Diencephalon (tissue), 1 donor: ENCODE measurements around the gene ZNF518B. TPM values are rescaled to one million over a fixed set of nuclear protein-coding genes. Genes with fewer than 3 reads are reported as not detected.

Experiments
- total RNA-seq: library from RNA; depleted of rRNA; stranded (reverse); fragments of >200 nt; gene quantifications from one replicate; pipeline ENCODE4 v1.2.3, GENCODE V29; 2014

Gene ZNF518B
- total RNA-seq: 76.6 TPM

DNA sequence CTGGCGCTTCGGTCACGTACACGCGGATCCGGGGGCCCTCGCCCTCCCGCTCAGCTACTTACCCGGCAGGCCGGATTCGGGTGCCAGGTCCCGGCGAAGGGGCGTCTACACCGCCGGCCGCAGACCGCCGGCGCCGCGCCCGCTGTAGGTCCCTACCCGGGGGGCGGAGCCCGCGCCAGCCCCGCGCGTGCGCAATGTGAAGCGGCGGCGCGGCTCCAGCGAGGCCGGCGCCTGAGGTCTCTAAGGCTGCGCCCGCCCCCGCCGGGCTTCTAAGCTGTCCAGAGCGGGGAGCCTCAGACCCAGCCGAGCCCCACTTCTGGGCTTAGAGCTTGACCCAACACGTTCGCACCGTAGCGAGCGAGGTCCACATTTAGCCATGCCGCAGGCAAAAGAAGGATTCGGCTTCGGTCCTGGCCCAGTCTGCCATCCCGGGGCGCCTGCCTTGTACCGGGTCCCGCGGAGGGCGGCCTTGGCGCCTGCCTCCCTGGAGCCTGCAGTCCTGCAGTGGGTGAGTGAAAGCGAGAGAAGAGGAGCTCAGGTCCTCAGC, at the start of gene ZNF518B:
TSS of gene ZNF518B (minus strand) at position 172 of the 547 bp plus-strand sequence. CDS start 11,098 bp downstream, outside the sequence.

Other genes with a start within 250 kb of the ZNF518B start
- gene CLNK, start 227.3 kb upstream of the ZNF518B start, total RNA-seq: not detected